HS-5 (cell line): ENCODE data around the gene CEACAM19.
"Not testable (repeated sequence)": the region's sequence is repeated elsewhere in the genome, so short reads cannot be mapped to it uniquely, and the experiment has no call there.

Source experiments
- DNase-seq: peaks from one replicate; pipeline ENCODE4 v3.0.0-alpha.2; 2012; ENCODE audit warnings: low read depth

The CEACAM19 gene

GRCh38 chr19:44645407-44646048, 25.8 kb upstream of the CEACAM19 start:
- no peak for DNase-seq

- no peak for DNase-seq
These were observed 25.2 kb upstream of the CEACAM19 start for GRCh38 chr19:44646049-44646416.

DNA sequence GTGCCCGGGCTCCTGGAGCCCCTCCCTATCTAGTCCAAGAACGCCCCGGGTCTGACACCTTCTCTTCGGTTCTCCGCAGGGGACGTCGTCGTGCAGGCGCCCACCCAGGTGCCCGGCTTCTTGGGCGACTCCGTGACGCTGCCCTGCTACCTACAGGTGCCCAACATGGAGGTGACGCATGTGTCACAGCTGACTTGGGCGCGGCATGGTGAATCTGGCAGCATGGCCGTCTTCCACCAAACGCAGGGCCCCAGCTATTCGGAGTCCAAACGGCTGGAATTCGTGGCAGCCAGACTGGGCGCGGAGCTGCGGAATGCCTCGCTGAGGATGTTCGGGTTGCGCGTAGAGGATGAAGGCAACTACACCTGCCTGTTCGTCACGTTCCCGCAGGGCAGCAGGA, 24.1 kb upstream of the CEACAM19 start:
- no peak for DNase-seq

DNA sequence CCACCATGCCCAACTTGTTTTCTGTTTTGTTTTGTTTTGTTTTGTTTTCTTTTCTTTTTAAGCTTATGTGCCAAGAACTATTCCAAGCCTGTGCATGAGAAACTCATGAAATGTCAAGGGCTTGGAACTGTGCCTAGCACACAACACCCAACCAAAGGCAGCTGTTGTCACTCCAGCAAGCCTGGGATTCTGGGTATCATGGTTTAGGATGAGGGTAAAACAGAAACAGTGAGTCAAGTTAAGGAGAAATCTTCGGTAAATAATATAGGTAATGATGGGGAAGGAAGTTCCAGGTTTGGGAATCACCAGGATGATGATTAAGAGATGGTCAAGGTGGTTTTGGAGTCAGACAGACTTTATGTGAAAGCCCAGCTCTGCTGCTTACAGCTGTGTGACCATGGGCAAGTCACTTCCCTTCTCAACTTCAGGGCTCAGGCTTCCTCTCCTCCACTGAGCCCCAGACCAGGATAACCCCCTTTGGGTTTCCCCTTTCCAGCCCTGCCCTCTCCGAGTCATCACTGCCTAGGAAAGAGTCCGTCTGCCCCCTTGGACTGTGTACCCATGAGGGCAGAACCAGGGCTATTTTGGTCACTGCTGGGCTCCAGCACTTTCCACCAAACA, 22.5 kb upstream of the CEACAM19 start:
- no peak for DNase-seq

GRCh38 chr19:44649578-44650145, 21.6 kb upstream of the CEACAM19 start:
- DNase-seq: no peak

GRCh38 chr19:44653343-44653742, 17.9 kb upstream of the CEACAM19 start:
- DNase-seq: no peak

DNA sequence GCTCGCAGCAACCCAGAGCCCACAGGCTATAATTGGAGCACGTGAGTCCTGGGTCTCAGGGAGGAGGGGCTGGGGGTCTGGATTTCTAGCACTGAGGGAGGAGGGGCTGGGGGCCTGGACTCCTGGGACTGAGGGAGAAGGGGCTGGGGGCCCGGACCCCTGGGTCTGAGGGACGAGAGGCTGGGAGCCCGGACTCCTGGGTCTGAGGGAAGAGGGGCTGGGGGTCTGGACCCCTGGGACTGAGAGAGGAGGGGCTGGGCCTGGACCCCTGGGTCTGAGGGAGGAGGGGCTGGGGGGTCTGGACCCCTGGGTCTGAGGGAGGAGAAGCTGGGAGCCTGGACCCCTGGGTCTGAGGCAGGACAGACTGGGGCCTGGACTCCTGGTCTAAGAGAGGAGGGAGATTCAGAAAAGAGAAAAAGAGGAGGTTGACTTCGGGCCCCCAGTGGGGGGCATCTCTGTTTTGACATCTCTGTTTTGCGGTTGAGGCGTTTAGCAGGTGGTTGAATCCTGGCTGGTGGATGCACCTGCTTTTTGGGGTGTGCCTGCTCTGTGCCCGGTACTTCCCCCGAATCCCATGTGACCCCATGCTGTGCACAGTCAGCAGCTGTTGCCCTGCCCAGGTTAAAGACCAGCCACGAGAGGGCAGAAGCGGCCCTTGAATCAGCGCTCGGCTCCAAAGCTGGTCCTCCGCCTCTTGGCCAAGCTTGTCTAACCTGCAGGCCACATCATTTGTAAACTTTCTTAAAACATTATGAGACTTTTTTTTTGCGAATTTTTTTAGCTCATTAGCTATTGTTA, 17.1 kb upstream of the CEACAM19 start:
- DNase-seq: no peak

DNA sequence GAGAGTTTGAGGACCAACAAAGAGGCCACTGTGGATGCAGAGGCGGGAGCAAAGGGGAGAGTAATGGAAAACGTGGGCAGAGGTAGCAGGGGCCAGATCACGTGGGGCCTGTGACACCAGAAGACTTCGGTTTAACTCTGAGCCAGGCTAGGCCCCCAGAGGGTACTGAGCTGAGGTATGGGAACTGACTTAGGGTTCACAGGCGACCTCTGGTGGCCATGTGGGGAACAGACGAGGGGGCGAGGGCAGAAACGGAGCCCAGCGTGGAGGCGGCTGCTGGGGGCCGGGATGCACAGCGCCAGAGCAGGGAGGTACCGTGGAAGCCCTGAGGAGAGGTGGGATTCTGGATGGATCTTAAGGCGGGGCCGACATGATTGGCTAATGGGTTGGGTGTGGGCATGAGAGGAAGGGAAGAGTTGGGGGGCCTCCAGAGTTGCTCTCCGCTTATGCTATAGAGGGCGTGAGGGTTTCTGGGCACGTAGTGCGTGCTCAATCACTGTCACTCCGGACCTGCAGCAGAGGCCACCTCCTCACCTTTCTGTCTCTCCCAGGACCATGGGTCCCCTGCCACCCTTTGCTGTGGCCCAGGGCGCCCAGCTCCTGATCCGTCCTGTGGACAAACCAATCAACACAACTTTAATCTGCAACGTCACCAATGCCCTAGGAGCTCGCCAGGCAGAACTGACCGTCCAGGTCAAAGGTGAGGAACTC, 13.9 kb upstream of the CEACAM19 start:
- DNase-seq: no peak

GRCh38 chr19:44658069-44658733, 13.1 kb upstream of the CEACAM19 start:
- DNase-seq: no peak

DNA sequence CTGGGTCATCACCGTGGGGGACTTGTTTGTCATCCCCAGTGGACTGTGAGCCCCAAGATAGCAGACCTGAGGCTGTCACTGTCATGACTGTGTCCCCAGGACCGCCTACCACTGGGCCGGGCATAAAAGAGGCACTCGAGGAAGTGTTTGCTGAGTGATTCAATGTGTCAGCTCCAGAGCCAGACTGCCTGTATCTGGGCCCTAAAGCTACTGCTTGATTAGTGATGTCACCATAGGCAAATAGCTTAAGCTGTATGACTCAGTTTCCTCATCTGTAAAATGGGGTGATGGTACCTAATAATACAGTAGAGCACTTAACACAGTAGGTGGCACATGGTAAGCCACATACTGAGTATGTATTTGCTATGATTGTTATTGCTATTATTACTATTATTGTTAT, 11.2 kb upstream of the CEACAM19 start:
- no peak for DNase-seq

GRCh38 chr19:44661205-44661604, 10.1 kb upstream of the CEACAM19 start:
- DNase-seq: no peak

DNA sequence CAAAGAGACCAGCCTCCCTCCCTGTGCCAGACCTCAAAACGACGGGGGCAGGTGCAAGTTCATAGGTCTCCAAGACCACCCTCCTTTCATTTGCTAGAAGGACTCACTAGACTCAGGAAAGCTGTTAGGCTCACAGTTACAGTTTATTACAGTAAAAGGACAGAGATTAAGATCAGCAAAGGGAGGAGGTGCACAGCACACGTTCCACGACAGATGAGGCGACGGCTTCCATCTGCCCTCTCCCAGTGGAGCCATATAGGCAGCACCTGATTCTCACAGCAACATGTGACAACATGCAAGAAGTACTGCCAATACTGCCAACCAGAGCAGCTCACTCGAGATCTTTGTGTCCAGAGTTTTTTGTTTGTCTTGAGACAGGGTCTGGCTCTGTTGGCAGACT, 9.4 kb upstream of the CEACAM19 start:
- no peak for DNase-seq

- DNase-seq: no peak
These were observed 8.4 kb upstream of the CEACAM19 start for GRCh38 chr19:44662691-44663385.

GRCh38 chr19:44663996-44664395, 7.3 kb upstream of the CEACAM19 start:
- no peak for DNase-seq

DNA sequence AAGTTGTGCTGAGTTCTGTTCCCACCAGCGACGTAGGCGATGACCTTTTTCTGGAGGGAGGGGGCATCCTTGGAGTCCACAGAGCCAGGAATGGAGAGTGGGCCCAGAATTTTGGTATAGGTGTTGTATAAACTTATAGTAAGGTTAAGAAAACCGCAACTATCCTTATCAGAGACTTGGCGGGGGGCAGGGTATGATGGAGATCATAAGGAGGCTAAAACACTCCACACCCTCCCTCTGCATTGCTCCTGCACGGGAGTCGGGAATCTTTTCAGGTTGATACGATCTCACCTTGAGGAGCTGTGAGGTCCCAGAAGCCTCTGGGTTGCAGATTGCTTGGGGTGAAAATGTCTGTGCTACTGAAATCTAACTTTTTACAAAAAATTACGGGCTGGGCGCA, 6.3 kb upstream of the CEACAM19 start:
- no peak for DNase-seq

GRCh38 chr19:44666852-44667556, 4.3 kb upstream of the CEACAM19 start:
- DNase-seq: no peak

- DNase-seq: no peak
These were observed 2.1 kb upstream of the CEACAM19 start for GRCh38 chr19:44668985-44669764.

GRCh38 chr19:44670027-44670426, 1.3 kb upstream of the CEACAM19 start:
- DNase-seq: not testable (repeated sequence)

GRCh38 chr19:44672226-44672625, 944 bp downstream of the CEACAM19 start:
- no peak for DNase-seq

GRCh38 chr19:44673510-44673909, 2.2 kb downstream of the CEACAM19 start:
- DNase-seq: no peak
